SK-MEL-5 (cell line): Measurements from ENCODE around the gene PARP14. TPM values are rescaled to one million over a fixed set of nuclear protein-coding genes. Genes with fewer than 3 reads are reported as not detected.
"Not testable (repeated sequence)": the region's sequence is repeated elsewhere in the genome, so short reads cannot be mapped to it uniquely, and the experiment has no call there.

Experiments used
- DNase-seq: peaks from one replicate; pipeline ENCODE4 v3.0.0-alpha.2; 2016; ENCODE audit warnings: low read depth, low spot score
- in situ Hi-C: cut with HindIII; loops from 2 replicates; pipeline ENCODE4 v1.10.0; 2016; ENCODE audit warnings: low sequenced_read_pairs, high pct_unique_total_duplicates, low pct_unique_long_range_greater_than_20kb
- polyA plus RNA-seq, 2 experiments: library from polyadenylated mRNA; depleted of rRNA; stranded (reverse); fragments of >200 nt; gene quantifications; 2 replicates each; pipeline ENCODE4 v1.2.3, GENCODE V29; 2015
- total RNA-seq: library from RNA; depleted of rRNA; stranded (reverse); fragments of >200 nt; shearing (Covaris generic); gene quantifications from 2 replicates; pipeline ENCODE4 v1.2.3, GENCODE V29; 2014; rRNA removed

PARP14 gene
- total RNA-seq: 23.6 and 25.9 TPM in 2 replicates
- 10.6 and 15.6 TPM in 2 replicates for polyA plus RNA-seq (2015; cell fraction: cytosol; rRNA removed)
- polyA plus RNA-seq (2015; cell fraction: nucleus; rRNA removed): 49.4 and 59.9 TPM in 2 replicates

GRCh38 chr3:122680475-122681283, at the start of gene PARP14:
PARP14 (plus strand) TSS chr3:122680839; CDS start chr3:122680884, 45 bp downstream.
- peak; percentile 66 for DNase-seq
- in situ Hi-C loops: no loop called here

- no peak for DNase-seq
- in situ Hi-C loops: no loop called here
Measured at GRCh38 chr3:122635789-122636188, 44.9 kb upstream of the PARP14 start.

- in situ Hi-C loops: no loop called here
- DNase-seq: no peak
Measured at GRCh38 chr3:122636697-122637096, 43.9 kb upstream of the PARP14 start.

- no peak for DNase-seq
- in situ Hi-C loops: no loop called here
Measured at GRCh38 chr3:122640437-122640999, 40.1 kb upstream of the PARP14 start.

GRCh38 chr3:122642935-122643334, 37.7 kb upstream of the PARP14 start:
- DNase-seq: peak; percentile 34
- in situ Hi-C loops: no loop called here

GRCh38 chr3:122646146-122646988, 34.3 kb upstream of the PARP14 start:
- DNase-seq: no peak
- in situ Hi-C loops: no loop called here

- DNase-seq, in situ Hi-C loops: not testable (repeated sequence)
Measured at GRCh38 chr3:122651233-122651907, 29.3 kb upstream of the PARP14 start.

GRCh38 chr3:122651962-122652361, 28.7 kb upstream of the PARP14 start:
- DNase-seq, in situ Hi-C loops: not testable (repeated sequence)

GRCh38 chr3:122658336-122658735, 22.3 kb upstream of the PARP14 start:
- in situ Hi-C loops, DNase-seq: not testable (repeated sequence)

GRCh38 chr3:122660297-122660974, 20.2 kb upstream of the PARP14 start:
- in situ Hi-C loops: no loop called here
- peak; percentile 63 for DNase-seq

GRCh38 chr3:122661633-122662032, 19.0 kb upstream of the PARP14 start:
- no peak for DNase-seq
- in situ Hi-C loops: no loop called here

- DNase-seq: no peak
- in situ Hi-C loops: no loop called here
Measured at GRCh38 chr3:122662505-122662904, 18.1 kb upstream of the PARP14 start.

- in situ Hi-C loops: no loop called here
- DNase-seq: no peak
Measured at GRCh38 chr3:122665226-122665786, 15.3 kb upstream of the PARP14 start.

- no peak for DNase-seq
- in situ Hi-C loops: no loop called here
Measured at GRCh38 chr3:122665881-122666280, 14.8 kb upstream of the PARP14 start.

- in situ Hi-C loops: no loop called here
- peak; percentile 6 for DNase-seq
Measured at GRCh38 chr3:122668930-122669730, 11.5 kb upstream of the PARP14 start.

- in situ Hi-C loops: no loop called here
- no peak for DNase-seq
Measured at GRCh38 chr3:122671553-122671952, 9.1 kb upstream of the PARP14 start.
